ENCODE results near the gene DIAPH3.

The DIAPH3 gene

DNA sequence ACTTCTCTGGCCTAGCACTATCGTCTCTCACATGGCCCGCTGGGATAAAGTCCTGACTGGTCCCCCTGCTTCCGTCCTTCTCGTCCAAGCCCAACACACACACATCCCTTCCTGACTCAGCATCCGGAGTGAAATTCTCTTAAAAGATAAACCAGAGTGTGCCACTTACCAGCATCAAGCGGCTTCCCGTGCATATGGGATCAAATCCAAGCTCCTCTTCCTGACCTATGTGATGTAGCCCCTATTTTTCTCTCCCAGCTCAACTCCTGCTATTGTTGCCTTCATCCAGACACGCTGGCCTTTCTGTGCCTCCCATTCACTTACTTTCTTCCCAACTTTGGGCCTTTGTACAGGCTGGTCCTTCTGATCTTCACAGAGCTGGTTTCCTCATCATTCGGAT is 530.4 kb downstream of the DIAPH3 start:
- Histone ChIP-seq H2AFZ (ENCODE audit: low read depth, low read length) (no peak overlapping the region), H3K27me3 (ENCODE audit: insufficient read depth, low read length) (no peaks in the 10 kb centered on the region), H3K4me3 (ENCODE audit: low read length) (no peak overlapping the region), H3K9me3 (ENCODE audit: low read length) (no peaks in the 10 kb centered on the region), H3K36me3 (ENCODE audit: insufficient read depth, low read length) (no peaks in the 10 kb centered on the region), H3K4me1 (ENCODE audit: insufficient read depth, low read length) (peaks cover 13% of the 10 kb centered on the region)

GRCh38 chr13:59631271-59631670 is 532.5 kb downstream of the DIAPH3 start:
- no peaks in the 10 kb centered on the region for H3K36me3 ChIP-seq (ENCODE audit: insufficient read depth, low read length)
- peaks cover 13% of the 10 kb centered on the region for H3K4me1 ChIP-seq (ENCODE audit: insufficient read depth, low read length)
- no peak overlapping the region for H2AFZ ChIP-seq (ENCODE audit: low read depth, low read length)
- H3K27me3 ChIP-seq (ENCODE audit: insufficient read depth, low read length), result no peaks in the 10 kb centered on the region
- H3K9me3 ChIP-seq (ENCODE audit: low read length), result no peaks in the 10 kb centered on the region
- H3K4me3 ChIP-seq (ENCODE audit: low read length), result no peak overlapping the region

- no peaks in the 10 kb centered on the region for H3K4me1 ChIP-seq (ENCODE audit: insufficient read depth, low read length)
- H3K27me3 ChIP-seq (ENCODE audit: insufficient read depth, low read length), result no peaks in the 10 kb centered on the region
- H3K36me3 ChIP-seq (ENCODE audit: insufficient read depth, low read length), result no peaks in the 10 kb centered on the region
- H2AFZ ChIP-seq (ENCODE audit: low read depth, low read length), result no peak overlapping the region
- H3K4me3 ChIP-seq (ENCODE audit: low read length), result no peak overlapping the region
- H3K9me3 ChIP-seq (ENCODE audit: low read length), result no peaks in the 10 kb centered on the region
These were observed 538.6 kb downstream of the DIAPH3 start for GRCh38 chr13:59625111-59625510.

DNA sequence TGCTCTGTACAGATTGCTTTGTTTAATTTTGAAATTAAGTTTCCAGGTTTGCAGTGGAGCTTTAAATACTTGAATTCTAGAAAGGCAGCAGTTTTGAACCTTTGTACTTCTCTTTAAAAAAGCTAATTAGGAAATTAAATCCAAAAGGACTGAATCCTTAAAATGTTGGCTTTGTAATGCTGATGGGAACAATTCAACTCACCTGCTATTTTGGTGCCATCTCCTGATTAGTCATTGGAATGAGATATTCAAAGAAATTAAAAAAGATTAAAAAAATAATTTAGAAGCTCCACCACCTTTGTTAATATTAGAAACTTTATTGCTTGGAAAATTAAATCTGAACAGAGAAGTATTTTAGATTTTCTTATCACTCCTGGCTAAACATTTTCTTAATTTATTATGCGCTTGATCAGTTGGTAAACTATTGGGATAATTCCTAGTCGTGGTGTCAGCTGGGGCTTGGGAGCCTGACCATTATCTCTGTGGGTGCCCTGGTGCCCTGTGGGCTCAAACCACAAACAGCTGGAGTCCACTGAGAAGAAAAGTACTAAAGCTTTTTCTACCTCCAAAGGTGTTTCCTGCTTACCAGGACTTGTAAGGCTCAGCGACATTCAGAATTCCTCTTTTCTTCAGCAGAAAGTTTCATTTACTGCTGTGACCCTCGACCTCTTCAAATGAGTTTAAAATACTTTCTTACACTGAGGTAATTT is 540.4 kb downstream of the DIAPH3 start:
- H3K4me3 ChIP-seq (ENCODE audit: low read length), result no peak overlapping the region
- no peaks in the 10 kb centered on the region for H3K4me1 ChIP-seq (ENCODE audit: insufficient read depth, low read length)
- no peaks in the 10 kb centered on the region for H3K36me3 ChIP-seq (ENCODE audit: insufficient read depth, low read length)
- no peak overlapping the region for H2AFZ ChIP-seq (ENCODE audit: low read depth, low read length)
- H3K27me3 ChIP-seq (ENCODE audit: insufficient read depth, low read length), result no peaks in the 10 kb centered on the region
- H3K9me3 ChIP-seq (ENCODE audit: low read length), result no peaks in the 10 kb centered on the region

DNA sequence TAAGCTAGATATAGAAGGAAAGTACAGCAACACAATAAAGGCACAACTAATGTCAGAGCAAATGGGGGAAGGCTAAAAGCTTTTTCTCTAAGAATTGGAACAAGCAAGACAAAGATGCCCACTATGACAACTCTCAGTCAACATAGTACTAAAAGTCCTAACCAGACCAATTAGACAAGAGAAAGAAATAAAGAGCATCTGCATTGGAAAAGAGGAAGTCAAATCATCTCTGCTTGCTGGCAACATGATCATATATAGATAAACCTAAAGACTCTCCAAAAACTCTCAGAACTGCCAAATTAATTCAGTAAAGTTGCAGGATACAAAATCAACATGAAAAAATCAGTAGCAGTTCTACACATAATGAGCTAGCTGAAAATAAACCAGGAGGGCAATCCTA is 542.0 kb downstream of the DIAPH3 start:
- Histone ChIP-seq H3K4me3 (ENCODE audit: low read length) (no peak overlapping the region), H3K9me3 (ENCODE audit: low read length) (peaks cover 2% of the 10 kb centered on the region), H3K27me3 (ENCODE audit: insufficient read depth, low read length) (no peaks in the 10 kb centered on the region), H2AFZ (ENCODE audit: low read depth, low read length) (no peak overlapping the region), H3K4me1 (ENCODE audit: insufficient read depth, low read length) (no peaks in the 10 kb centered on the region), H3K36me3 (ENCODE audit: insufficient read depth, low read length) (no peaks in the 10 kb centered on the region)
